OCI-LY1 (cell line): ENCODE data around the gene NBPF3.

ENCODE experiments used
- H2AFZ ChIP-seq: fragments of 200-600 bp; sonication (generic), shearing (Covaris generic); 2 replicates; pipeline ENCODE4 v1.6.0; 2014; ENCODE audit warnings: antibody characterized with exemption, mild to moderate bottlenecking, low read length
- H3F3A ChIP-seq: fragments of 200-600 bp; sonication (generic), shearing (Covaris generic); 2 replicates; pipeline ENCODE4 v1.6.0; 2014; ENCODE audit warnings: mild to moderate bottlenecking, antibody characterized with exemption, low read length, moderate library complexity; ENCODE audit not compliant: insufficient read depth
- H3K27ac ChIP-seq: fragments of 200-600 bp; sonication (generic); 2 replicates; pipeline ENCODE4 v1.5.1; 2014; ENCODE audit warnings: low read length, mixed run types, mild to moderate bottlenecking, low read depth; ENCODE audit not compliant: poor library complexity, severe bottlenecking
- H3K27me3 ChIP-seq: fragments of 200-600 bp; sonication (generic); 2 replicates; pipeline ENCODE4 v1.6.0; 2014; ENCODE audit warnings: antibody characterized with exemption, mild to moderate bottlenecking, low read length, moderate library complexity; ENCODE audit not compliant: insufficient read depth
- H3K36me3 ChIP-seq: fragments of 200-600 bp; sonication (generic); 2 replicates; pipeline ENCODE4 v1.6.1; 2014; ENCODE audit warnings: mild to moderate bottlenecking, antibody characterized with exemption, low read length, moderate library complexity, mixed read lengths; ENCODE audit not compliant: insufficient read depth
- H3K4me1 ChIP-seq: fragments of 200-600 bp; sonication (generic); 2 replicates; pipeline ENCODE4 v1.5.1; 2014; ENCODE audit warnings: mild to moderate bottlenecking, low read length, moderate library complexity; ENCODE audit not compliant: insufficient read depth, severe bottlenecking
- H3K4me2 ChIP-seq: fragments of 200-600 bp; sonication (generic), shearing (Covaris generic); 2 replicates; pipeline ENCODE4 v1.6.1; 2014; ENCODE audit warnings: low read length
- H3K4me3 ChIP-seq: fragments of 200-600 bp; sonication (generic); 2 replicates; pipeline ENCODE4 v1.5.1; 2014; ENCODE audit warnings: low read length, low read depth, mild to moderate bottlenecking, mixed read lengths; ENCODE audit not compliant: poor library complexity, severe bottlenecking
- H3K79me2 ChIP-seq: fragments of 200-600 bp; shearing (Covaris generic); 2 replicates; pipeline ENCODE4 v1.6.1; 2016; ENCODE audit warnings: mixed run types, low read length, mixed read lengths; ENCODE audit not compliant: insufficient read depth
- H3K9ac ChIP-seq: fragments of 200-600 bp; sonication (generic), shearing (Covaris generic); 2 replicates; pipeline ENCODE4 v1.6.1; 2014; ENCODE audit warnings: mild to moderate bottlenecking, low read length, mixed read lengths
- H3K9me2 ChIP-seq: fragments of 200-600 bp; sonication (generic), shearing (Covaris generic); 2 replicates; pipeline ENCODE4 v1.6.1; 2014; ENCODE audit warnings: low read depth, mild to moderate bottlenecking, low read length, mixed read lengths
- H3K9me3 ChIP-seq: fragments of 200-600 bp; shearing (Covaris generic); 2 replicates; pipeline ENCODE4 v1.6.1; 2014; ENCODE audit warnings: low read length, mixed read lengths
- H4K20me1 ChIP-seq: fragments of 200-600 bp; sonication (generic), shearing (Covaris generic); 2 replicates; pipeline ENCODE4 v1.6.0; 2016; ENCODE audit warnings: mild to moderate bottlenecking, low read length; ENCODE audit not compliant: insufficient read depth
- EZH2 ChIP-seq: fragments of 200-600 bp; sonication (generic), shearing (Covaris generic); IDR thresholded peaks from 2 replicates; pipeline ENCODE4 v1.8.0; 2017; ENCODE audit warnings: borderline replicate concordance, mixed run types, mild to moderate bottlenecking, antibody characterized with exemption, low read length, moderate library complexity, mixed read lengths
- TF ChIP-seq, protein P1 (sequence below): fragments of 200-600 bp; sonication (generic), shearing (Covaris generic); IDR thresholded peaks from 2 replicates; pipeline ENCODE4 v1.5.1; 2017; ENCODE audit warnings: mild to moderate bottlenecking, antibody characterized with exemption, low read length, moderate library complexity, mixed read lengths

The NBPF3 gene

DNA sequence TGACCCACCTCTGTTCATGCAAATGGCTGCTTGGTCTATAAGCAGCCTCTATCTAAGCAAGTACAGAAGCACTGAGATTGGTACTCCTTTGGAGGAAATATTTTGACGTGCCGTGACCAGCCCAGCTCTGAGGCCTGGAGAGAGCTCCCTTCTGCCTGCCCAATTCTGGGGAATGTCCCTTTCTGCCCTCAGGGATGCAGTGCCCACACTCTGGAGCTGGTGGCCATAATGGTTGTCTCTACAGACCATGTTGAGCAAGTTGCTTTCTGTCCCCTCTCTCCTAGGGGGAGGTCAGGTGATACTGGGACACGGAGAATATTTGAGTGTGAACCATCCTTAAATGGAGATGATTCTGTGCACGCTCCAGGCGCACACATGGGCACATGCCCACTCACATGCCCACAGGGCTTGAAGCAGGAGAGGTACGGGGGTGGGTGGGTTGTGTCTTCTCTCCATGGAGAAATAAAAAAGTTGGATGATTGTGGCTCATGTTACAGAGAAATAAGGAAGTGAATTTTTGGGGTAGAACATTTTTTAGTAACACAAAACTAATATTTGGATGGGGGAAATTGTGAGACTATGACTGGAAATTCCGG lies 55.4 kb downstream of the NBPF3 start:
- Histone ChIP-seq H3K36me3 (no peaks in the 10 kb centered on the region), H3K4me1 (no peaks in the 10 kb centered on the region), H3K4me2 (no peak overlapping the region), H3K27me3 (peaks cover 6% of the 10 kb centered on the region; the same call in 1 of the 2 replicates), H3K9ac (no peak overlapping the region), H3K27ac (no peak overlapping the region), H3K9me3 (no peaks in the 10 kb centered on the region), H3K4me3 (no peak overlapping the region), H3K79me2 (no peaks in the 10 kb centered on the region), H4K20me1 (no peaks in the 10 kb centered on the region), H3K9me2 (no peaks in the 10 kb centered on the region), H2AFZ (no peak overlapping the region), H3F3A (no peaks in the 10 kb centered on the region)
- TF ChIP-seq, protein P1, sequence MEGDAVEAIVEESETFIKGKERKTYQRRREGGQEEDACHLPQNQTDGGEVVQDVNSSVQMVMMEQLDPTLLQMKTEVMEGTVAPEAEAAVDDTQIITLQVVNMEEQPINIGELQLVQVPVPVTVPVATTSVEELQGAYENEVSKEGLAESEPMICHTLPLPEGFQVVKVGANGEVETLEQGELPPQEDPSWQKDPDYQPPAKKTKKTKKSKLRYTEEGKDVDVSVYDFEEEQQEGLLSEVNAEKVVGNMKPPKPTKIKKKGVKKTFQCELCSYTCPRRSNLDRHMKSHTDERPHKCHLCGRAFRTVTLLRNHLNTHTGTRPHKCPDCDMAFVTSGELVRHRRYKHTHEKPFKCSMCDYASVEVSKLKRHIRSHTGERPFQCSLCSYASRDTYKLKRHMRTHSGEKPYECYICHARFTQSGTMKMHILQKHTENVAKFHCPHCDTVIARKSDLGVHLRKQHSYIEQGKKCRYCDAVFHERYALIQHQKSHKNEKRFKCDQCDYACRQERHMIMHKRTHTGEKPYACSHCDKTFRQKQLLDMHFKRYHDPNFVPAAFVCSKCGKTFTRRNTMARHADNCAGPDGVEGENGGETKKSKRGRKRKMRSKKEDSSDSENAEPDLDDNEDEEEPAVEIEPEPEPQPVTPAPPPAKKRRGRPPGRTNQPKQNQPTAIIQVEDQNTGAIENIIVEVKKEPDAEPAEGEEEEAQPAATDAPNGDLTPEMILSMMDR: no peak
- TF ChIP-seq EZH2: no peak

DNA sequence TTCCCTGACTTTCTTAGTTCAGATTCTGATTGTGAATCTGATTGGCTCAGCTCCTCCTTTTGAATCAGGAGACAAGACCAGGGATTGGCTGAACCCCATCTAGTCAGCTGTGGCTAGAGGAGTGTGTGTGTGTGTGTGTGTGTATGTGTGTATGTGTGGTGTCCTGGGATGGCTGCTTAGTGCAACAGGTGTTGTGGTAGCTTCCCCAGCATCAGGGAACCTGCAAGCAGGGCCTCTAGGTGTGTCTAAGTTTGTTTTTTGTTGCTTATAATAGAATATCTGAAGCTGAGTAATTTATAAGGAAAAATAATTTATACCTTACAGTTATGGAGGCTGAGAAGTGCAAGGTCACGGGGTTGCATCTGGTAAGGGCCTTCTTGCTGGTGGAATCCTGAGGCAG lies 56.1 kb downstream of the NBPF3 start:
- H3K36me3 ChIP-seq: no peaks in the 10 kb centered on the region
- no peak overlapping the region for H3K4me3 ChIP-seq
- TF ChIP-seq, protein P1: no peak
- TF ChIP-seq EZH2: no peak
- peaks cover 6% of the 10 kb centered on the region; the same call in 1 of the 2 replicates for H3K27me3 ChIP-seq
- H3K4me2 ChIP-seq: no peak overlapping the region
- no peaks in the 10 kb centered on the region for H3K79me2 ChIP-seq
- H3K4me1 ChIP-seq: no peaks in the 10 kb centered on the region
- H2AFZ ChIP-seq: no peak overlapping the region
- no peaks in the 10 kb centered on the region for H4K20me1 ChIP-seq
- no peak overlapping the region for H3K9ac ChIP-seq
- H3F3A ChIP-seq: no peaks in the 10 kb centered on the region
- H3K27ac ChIP-seq: no peak overlapping the region
- H3K9me2 ChIP-seq: no peaks in the 10 kb centered on the region
- H3K9me3 ChIP-seq: no peaks in the 10 kb centered on the region

DNA sequence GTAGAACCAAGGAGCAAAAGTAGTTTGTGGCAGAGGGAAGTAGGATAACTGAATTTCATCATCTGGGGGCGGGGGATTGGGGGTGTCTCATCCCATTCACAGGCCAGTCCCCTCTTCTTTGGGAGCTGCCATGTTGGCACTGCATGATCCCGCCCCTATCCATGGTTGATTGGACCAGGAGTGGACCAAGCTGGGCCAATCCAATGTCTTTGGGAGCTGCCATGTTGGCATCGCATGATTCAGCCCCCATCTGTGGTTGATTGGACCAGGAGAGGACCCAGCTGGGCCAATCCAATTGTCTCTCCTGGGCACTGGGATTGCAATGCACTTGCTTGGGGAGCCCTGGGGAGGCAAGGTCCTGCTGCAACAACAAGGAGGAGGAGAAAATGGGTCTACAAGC lies 56.9 kb downstream of the NBPF3 start:
- Histone ChIP-seq H3K4me3 (no peak overlapping the region), H3K27me3 (peaks cover 6% of the 10 kb centered on the region; the same call in 1 of the 2 replicates), H3K9me2 (no peaks in the 10 kb centered on the region), H3K9me3 (no peaks in the 10 kb centered on the region), H3K36me3 (no peaks in the 10 kb centered on the region), H3K79me2 (no peaks in the 10 kb centered on the region), H3K27ac (no peak overlapping the region), H3K4me2 (no peak overlapping the region), H3F3A (no peaks in the 10 kb centered on the region), H3K4me1 (no peaks in the 10 kb centered on the region), H2AFZ (no peak overlapping the region), H3K9ac (no peak overlapping the region), H4K20me1 (no peaks in the 10 kb centered on the region)
- no peak for TF ChIP-seq EZH2
- TF ChIP-seq, protein P1: no peak
